NCI-H82 (cell line): ENCODE data around the gene SLC34A1.
"Not testable (repeated sequence)": the region's sequence is repeated elsewhere in the genome, so short reads cannot be mapped to it uniquely, and the experiment has no call there.

Experiments used
- DNase-seq: peaks from one replicate; lab custom pipeline; 2025; lab: John Stamatoyannopoulos, UW

SLC34A1 gene

DNA sequence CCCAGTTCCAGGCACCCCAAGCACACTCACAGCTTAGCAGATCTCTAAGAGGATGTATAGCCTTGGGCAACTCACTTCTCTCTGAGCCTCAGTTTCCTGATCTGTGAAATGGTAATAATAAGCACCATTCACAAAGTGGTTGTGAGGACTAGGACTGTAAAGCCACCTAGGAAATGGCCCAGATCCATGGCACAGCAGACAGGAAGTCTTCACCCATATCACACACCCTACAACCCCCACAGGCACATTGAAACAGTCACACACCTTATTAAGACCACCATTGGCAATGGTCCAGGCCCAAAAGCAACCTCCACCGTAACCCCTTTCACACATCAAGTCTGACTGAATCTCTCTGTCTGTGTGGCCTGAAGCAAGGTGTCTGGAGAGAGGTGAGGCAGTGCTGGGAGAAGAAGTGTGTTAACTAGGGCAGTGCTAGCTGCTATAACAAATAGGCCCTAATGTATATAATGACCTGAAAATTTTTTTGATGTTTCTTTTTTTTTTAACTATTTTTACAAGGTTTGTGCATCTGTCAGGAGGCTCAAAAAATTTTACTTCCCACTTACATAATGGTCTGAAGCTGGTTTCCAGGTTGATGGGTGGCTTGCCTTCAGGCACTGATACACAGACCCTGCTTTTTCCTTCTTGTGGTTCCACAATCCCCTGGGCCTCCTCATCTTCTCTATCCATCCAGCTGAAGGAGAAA lies 28.9 kb upstream of the SLC34A1 start:
- no peak for DNase-seq

DNA sequence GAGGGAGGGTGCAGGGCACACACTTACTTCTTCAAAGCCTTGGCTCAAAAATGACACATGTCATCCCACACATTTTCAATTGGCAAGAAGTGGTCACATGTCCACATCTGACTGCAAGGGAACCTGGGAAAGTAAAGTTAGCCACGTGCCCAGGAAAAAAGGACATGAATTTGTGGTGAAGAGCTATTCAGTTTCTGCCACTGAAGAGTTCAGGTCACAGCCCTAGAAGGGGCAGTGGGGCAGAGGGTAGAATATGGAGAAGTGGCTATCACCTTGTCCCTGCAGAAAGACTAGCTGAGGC lies 28.4 kb upstream of the SLC34A1 start:
- no peak for DNase-seq

DNA sequence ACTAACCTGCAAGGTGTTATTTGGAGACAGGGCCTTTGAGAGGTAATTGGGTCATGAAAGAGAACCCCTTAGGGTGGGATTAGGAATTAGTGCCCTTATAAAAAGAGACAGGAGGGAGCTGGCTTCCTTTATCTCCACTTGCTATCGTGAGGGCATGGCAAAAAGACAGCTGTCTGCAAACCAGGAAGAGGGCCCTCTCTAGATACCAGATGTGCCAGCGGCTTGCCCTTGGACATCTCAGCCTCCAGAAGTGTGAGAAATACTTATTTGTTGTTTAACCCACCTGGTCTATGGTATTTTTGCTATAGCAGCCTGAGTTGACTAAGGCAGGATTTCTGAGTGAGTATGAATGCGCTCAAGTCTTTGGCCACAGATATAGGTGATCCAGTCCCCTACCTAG lies 27.5 kb upstream of the SLC34A1 start:
- no peak for DNase-seq

DNA sequence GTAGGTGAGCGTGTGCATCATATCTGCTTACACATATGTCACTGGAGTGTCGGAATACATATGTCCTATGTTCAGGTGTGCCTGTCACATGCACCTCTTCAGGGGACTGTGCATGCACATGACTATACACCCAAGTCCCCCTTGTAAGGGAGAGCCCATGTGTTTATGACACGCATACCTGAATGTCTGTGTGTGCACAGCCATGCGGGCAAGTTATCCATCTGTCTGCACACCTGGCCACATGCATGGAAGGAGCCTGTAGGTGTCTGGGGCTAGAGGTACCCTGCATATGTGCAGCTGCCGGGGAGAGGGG lies 27.1 kb upstream of the SLC34A1 start:
- DNase-seq, result no peak

DNA sequence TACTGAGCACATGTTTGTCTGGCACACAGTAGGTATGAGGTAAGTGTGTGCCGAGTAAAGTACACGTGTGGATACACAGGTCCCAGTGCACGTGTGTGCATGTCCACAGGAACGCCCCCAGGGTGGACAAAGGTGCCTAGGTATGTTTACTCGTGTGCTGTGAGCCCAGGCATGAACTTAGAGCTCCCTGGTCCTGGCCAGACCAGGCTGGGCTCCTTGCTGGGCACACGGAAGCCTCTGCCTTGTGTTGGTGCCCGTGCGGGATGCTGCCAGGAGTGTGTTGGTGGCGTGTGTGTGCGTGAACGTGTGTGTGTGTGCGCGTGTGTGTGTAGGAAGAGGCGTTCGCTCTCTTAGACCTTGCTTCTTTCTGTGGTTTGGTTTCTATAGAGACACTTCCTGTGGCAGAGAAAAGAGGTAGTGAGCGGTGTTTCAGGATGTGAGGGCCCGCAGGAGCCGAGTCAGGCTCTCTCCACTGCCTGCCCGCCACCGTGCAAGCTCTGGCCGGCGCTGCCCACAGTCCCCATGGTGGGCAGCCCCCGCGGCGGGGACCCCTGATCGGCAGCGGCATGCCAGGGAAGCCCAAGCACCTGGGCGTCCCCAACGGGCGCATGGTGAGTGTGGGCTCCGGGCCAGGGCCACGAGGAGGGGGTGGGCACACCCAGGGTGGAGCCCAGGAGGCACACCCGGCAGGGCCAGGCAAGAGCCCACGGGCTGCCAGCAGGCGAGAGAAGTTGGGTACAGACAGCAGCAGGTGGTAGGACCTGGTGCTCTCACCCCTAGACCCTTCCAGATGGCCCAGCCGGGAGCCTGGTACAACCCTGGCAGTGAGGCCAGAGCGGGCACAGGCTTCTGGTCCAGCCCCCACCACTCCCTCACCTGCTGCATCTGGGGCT lies 26.5 kb upstream of the SLC34A1 start, which contains the start of gene RGS14:
Gene RGS14 (plus strand): TSS at position 466 of the 893 bp plus-strand sequence. CDS start 101 bp downstream, at position 567.
- DNase-seq, result no peak

DNA sequence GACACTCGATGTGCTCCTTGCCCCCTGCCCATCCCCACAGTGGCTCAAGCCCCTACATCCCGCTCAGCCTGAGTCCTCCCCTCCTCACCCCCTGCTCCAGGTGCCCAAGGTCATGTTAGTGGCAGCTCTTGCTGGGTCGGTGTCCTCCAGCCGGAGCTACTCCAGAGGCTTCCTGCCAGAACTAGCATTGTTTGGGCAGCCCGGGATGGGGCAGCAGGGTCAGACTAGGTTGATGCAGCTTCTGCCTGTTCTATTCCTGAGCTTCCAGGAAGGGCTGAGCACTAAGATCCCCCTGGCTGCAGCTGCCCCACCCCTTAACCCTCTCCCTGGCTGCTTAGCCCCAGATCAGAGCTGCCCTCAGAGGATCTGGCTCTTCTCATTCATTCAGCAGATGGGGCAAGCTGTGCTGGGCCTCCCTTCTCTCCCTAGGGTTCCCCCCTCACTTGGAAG lies 25.8 kb upstream of the SLC34A1 start:
- no peak for DNase-seq

DNA sequence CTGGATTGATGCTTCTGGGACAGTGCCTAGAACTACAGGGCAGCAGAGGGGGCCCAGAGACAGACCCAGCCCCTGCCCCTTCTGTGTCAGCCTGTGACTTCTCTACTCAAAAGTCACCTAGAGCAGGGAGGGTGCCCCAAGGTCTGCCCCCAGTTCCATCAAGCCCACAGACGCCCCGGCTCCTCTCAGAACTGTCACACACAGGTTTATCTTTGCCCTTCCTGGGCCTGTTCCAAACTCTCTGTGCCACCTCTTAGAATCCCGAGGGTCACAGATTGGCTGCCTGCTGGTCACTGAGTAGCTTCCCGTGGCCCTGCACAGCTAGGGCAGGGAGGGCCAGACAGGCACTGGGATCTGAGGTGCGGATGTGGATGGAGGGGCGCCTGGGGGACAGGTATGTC lies 24.8 kb upstream of the SLC34A1 start:
- no peak for DNase-seq

DNA sequence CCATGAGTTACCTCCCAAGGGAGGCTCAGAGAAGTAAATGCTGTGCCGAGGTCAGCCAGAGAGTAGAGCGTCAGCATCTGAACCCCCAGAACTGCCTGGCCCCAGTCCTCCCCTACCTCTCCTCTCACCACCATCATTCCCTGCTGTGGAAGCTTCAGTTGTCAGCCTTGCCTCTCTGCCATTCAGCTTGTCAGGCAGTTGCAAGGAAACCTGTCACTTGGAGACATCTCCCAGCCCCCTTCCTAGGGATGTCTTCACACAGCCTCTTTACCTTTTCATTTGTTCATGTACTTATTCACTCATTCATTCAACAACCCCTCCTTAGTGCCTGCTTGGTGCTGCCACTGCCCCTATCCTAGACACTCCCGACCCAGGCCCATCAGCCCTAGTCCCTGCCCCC lies 24.4 kb upstream of the SLC34A1 start:
- no peak for DNase-seq

DNA sequence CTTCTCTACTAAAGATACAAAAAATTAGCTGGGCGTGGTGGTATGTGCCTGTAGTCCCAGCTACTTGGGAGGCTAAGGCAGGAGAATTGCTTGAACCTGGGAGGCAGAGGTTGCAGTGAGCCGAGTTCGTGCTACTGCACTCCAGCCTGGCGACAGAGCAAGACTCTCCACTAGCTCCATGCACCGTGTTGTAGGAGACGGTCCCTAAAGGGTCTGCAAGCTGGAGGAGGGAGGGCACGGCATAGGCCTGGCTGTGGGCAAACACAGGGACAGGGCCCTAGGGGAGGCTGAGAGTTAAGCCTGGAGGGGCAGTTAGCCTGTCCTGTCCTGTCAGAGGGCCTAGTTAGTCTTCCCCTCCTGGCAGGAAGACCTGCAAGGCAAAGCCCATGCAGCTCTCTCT lies 23.5 kb upstream of the SLC34A1 start:
- DNase-seq, result not testable (repeated sequence)

DNA sequence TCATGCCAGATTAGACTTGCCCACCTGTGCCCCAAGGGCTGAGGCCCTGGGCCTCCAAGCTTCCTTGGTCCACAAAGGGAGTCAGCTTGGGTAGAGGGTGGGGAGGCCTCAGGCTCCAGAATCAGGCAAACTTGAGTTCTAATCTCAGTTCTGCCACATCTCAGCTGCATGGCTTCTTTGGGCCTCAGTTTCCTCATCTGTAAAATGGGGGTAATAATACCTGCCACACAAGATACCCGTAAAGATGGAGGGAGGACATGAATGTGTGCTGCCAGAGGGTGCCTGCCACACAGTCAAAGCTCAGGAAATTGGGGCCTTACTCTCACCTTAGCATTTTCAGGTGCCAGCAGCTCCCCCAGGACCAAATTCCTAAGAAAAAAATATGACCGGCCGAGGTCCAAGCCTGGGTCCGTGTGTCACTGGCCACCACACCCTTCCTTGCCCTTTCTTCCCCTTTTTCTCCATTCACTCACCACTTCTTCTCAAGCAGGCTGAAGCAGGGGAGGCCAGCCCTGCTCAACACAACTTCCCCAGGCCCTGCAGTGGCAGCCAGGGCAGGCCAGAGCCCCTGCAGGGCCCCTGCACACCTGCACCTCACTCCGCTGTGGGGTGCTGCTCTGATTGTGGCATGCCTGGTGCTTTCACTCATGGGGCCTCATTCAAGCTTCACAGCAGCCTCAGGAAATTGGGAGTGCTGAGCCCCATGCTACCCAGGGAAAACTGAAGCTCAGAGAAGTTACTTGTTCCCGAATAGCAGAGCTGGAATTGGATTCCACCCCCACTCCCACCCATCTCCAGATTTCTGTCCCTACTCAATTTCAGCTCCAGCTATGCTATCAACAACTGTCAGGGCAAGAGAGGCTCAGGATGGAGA lies 22.6 kb upstream of the SLC34A1 start:
- no peak for DNase-seq

DNA sequence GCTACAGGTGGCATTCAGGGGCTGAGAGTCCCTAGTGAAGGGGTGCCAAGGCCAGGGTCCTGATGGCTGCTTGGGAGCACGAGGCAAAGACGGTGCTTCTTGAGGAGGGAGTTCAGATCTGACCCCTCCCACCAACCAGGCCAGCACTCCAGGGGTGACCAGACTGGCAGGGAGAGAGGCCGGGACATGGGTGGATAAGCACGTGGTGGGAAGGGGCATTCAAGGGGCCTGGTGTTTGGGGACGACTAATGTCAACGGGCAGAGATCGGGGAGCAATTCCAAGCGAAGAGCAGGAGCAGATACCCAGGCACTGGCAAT lies 22.0 kb upstream of the SLC34A1 start:
- no peak for DNase-seq

DNA sequence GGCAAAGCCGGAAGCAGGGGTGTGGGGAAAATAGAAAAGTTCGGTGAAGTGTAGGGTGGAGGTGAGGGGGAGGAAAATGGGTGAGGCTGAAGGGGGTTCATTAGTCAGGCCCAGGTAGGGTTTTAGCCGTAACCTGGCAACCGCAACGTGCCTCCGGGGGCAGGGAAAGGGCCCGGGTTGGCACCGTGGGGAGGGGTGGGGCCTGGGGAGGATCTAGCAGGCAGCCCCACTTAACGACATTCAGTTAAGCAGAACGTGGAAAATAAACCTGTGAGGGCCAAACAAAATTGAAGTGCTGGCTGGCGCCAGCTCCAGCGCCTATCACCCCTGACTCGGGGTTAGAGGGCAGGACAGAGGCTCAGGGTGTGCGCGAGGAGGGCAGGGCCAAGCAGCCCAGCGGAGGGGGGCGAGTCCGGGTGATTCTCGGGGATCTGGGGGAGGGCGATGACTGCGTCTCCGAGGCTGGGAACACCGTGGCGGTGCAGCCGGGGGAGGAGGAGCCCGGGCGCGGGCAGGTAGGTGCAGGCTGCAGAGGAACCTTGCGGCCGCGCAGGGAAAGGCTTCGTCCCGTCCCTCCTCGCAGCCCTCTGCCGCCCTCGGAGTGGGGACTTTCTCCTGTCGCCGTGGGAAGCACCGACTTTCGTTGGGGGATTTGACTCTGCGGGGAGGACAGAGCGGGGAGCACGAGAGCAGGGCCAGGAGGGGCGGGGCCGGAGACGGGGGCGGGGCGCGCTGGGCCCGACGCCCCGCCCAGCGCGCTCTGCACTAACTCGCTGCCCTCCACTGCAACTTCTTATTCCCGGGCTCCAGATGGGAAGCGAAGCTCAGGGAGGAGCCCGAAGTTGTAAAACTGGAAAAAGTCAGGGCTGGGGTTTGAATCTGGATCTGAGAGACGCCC lies 21.4 kb upstream of the SLC34A1 start:
- DNase-seq, result peak; percentile 65

DNA sequence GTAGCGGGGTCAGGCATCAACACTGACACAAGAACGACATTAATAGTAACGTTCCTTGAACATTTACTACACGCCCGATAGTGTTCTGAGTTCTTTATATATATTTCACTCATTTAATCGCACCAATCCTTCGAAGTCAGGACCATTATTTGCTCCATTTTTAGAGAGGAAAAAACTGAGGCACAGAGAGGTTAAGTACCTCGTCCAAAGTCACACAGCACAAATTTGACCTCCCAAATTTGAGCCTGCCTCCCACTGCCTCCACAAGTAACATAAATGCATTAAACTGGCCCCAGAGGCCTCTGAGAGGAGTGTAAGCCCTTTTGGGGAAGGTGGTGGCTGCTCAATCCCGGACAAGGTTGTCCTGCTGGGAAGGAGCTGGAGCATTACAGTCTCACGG lies 20.7 kb upstream of the SLC34A1 start:
- no peak for DNase-seq

DNA sequence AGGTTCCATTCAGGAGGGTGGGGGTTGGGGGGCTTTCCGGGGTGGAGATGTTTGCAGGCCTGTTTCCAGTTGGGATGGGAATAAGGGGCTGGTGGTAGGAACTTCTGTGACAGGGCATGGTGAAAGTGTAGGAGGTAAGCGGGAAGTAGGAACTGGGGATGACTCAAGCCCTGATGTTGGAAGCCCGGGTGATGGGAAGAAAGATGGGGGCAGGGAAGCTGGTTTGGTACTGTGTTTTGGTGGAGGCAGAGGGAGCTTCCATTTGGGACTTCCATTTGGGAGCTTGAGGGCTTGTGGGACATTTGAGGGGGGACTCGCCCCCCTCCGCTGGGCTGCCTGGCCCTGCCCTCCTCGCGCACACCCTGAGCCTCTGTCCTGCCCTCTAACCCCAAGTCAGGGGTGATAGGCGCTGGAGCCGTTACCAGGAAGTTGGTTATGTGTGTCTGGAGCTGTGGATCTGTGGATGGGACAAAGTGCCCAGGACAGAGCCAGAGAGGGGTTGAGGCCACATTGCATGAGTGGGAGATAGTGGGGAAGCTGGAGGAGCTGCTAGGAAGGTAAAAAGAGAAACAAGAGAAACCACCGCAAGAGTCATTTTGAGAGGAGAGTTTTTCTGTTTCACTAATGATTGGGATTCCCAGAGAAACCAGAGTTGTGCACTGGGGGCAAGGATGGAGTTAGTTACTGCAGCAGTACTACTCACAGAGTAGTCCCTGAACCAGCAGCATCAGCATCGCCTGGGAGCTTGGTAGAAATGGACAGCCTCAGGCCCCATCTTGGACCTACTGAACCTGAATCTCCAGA lies 19.9 kb upstream of the SLC34A1 start:
- no peak for DNase-seq

DNA sequence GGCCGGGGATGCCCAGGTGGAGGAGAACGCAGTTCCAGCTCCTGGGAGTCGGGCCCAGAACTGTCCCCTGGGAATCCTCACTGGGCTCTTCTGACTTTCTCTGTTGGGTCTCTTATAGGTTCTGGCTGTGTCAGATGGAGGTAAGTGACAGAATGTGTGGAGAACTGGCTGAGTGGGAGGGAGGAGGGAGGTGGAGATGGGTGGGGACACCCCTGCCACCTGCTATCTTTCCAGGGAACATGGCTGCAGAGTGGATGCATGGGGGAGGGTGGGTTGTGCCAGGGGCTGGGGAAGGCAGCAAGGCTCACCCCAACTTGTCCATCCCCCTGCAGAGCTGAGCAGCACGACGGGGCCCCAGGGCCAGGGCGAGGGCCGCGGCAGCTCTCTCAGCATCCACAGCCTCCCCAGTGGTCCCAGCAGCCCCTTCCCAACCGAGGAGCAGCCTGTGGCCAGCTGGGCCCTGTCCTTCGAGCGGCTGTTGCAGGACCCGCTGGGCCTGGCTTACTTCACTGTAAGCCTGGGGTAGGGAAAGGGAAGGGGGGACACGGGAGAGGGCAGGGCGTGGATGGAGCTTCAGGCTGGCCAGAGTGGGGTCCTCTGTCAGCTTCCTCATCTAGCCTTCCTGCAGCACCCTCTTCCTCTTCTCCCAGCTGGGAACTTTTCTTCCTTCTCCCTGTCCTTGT lies 18.2 kb upstream of the SLC34A1 start:
- DNase-seq, result peak; percentile 31

DNA sequence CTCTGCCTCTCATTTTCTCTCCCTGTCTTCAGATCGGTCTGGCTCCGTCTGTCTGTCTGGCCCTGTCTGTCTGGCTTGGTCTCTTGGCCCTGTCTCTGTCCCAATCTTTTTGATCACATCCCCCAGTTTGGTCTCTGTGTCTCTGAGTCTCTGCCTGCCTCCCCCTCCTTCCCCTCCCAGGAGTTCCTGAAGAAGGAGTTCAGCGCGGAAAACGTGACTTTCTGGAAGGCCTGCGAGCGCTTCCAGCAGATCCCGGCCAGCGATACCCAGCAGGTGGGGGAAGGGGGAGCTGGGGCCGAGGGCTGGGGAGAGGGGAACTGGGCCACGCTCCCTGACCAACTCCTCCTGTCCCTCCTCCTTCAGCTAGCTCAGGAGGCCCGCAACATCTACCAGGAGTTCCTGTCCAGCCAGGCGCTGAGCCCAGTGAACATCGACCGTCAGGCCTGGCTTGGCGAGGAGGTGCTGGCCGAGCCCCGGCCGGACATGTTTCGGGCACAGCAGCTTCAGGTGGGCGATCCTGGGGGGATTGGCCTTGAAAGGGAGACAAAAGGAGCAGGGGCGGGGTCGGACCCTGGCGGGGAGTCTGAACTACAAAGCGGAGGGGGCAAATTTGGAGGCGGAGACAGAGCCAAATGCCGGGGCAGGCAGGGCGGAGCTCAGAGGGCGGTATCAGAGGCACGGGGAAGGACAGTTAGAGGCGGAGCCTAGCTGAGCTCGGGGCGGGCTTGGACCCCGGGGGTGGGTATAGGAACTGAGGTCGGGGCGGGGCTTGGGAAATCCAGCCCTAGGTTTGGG lies 17.5 kb upstream of the SLC34A1 start:
- DNase-seq, result peak; percentile 97

DNA sequence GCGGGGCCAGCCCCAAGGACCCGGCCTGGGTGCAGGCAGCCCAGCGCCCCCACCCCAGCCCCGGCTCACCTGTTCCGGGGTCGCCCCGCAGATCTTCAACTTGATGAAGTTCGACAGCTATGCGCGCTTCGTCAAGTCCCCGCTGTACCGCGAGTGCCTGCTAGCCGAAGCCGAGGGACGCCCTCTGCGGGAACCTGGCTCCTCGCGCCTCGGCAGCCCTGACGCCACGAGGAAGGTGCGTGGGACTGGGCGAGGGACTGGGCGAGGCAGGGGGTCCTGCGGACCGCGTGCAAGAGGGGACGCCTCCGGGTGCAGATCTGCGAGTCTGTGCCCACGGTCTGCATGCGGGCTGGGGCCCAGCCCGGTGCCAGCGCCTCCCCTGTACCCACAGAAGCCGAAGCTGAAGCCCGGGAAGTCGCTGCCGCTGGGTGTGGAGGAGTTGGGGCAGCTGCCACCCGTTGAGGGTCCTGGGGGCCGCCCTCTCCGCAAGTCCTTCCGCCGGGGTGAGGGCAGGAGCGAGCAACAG lies 16.8 kb upstream of the SLC34A1 start:
- DNase-seq, result no peak

DNA sequence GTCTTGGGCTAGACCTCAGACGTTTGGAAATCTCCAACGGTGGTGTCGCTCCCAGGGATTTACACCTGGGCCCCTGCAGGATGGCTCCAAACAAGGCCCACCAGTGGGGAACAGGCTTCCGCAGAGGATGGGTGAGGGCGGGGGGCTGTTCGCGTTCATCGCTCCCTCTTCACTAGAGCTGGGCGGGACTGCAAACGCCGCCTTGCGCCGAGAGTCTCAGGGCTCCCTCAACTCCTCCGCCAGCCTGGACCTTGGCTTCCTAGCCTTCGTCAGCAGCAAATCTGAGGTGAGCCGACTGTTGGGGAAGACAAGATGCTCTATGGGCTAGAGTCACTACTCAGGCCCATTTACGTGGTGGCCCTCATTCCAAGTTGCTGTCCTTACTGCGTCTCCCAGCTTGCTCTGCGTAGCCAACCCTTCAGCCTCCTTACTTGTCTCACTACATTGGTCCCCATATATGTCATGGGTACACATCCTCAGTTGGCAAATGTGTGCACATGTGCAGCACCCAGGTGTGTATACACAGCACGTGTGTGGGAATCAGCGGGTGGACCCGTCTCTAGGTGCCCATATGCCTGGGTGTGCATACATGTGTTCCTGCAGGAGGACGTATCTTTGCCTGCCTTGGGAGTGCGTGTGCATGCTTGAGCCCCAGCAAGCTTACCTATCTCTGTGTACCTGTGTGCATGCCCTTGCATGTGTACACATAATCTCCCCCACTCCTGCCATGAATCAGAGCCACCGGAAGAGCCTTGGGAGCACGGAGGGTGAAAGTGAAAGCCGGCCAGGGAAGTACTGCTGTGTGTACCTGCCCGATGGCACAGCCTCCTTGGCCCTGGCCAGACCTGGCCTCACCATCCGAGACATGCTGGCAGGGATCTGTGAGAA lies 16.0 kb upstream of the SLC34A1 start:
- DNase-seq, result no peak
